Upper lobe of left lung (tissue), 6 donors: Measurements from ENCODE around the gene ITPA. TPM values are rescaled to one million over a fixed set of nuclear protein-coding genes. Genes with fewer than 3 reads are reported as not detected.

Source experiments
- ATAC-seq, 2 donors: fragments of 200-7000 bp; cut with Tn5 transposase; one replicate each; pipeline ENCODE4 v1.9.1; 2022; ENCODE audit warnings: mild to moderate bottlenecking in 2 of 2, moderate library complexity in 2 of 2; ENCODE audit not compliant: low FRiP score in 2 of 2
- DNase-seq, 2 donors: peaks; one replicate each; pipeline ENCODE4 v3.0.0-alpha.2; 2019 to 2020
- H3K27ac ChIP-seq, 4 donors: fragments of 200-600 bp; sonication (generic); one replicate each; pipeline ENCODE4 v1.5.1; 2016 to 2019
- H3K27me3 ChIP-seq, 4 donors: fragments of 200-600 bp; sonication (generic); one replicate each; pipeline ENCODE4 v1.5.1; 2017 to 2019
- H3K36me3 ChIP-seq, 4 donors: fragments of 200-600 bp; sonication (generic); one replicate each; pipeline ENCODE4 v1.5.1; 2016 to 2019
- H3K4me1 ChIP-seq, 4 donors: fragments of 200-600 bp; sonication (generic); one replicate each; pipeline ENCODE4 v1.5.1; 2018 to 2019
- H3K4me3 ChIP-seq, 4 donors: fragments of 200-600 bp; sonication (generic); one replicate each; pipeline ENCODE4 v1.5.1; 2017 to 2019; ENCODE audit warnings: mild to moderate bottlenecking in 2 of 4, moderate library complexity in 1 of 4
- H3K9me3 ChIP-seq, 4 donors: fragments of 200-600 bp; sonication (generic); one replicate each; pipeline ENCODE4 v1.5.1; 2018 to 2019
- EP300 ChIP-seq, 4 donors: sonication (generic); formaldehyde crosslinking; IDR thresholded peaks; one replicate each; pipeline ENCODE4 v1.5.1; 2017; ENCODE audit warnings: antibody characterized with exemption in 4 of 4, control low read depth in 2 of 4
- POLR2A ChIP-seq, 4 donors: fragments of 450-650 bp; IDR thresholded peaks; one replicate each; pipeline ENCODE4 v1.5.1; 2016 to 2017; ENCODE audit warnings: antibody characterized with exemption in 4 of 4, mild to moderate bottlenecking in 2 of 4
- POLR2AphosphoS5 ChIP-seq, 2 donors: sonication (generic); formaldehyde crosslinking; IDR thresholded peaks; one replicate each; pipeline ENCODE4 v1.5.1; 2017; ENCODE audit warnings: antibody characterized with exemption in 2 of 2
- WGBS, 2 donors: methylation state at CpG; one replicate each; pipeline ENCODE4 v1.1.5; 2017 to 2018; 5-methylcytosine and 5-hydroxymethylcytosine counted together
- total RNA-seq, 6 donors: library from RNA; depleted of rRNA in 4 of 6; stranded (reverse); fragments of >200 nt in 4 of 6; gene quantifications; one replicate each; pipeline versions ENCODE4 v1.1.0 to v1.2.1, GENCODE V29; 2016 to 2021
- TF ChIP-seq, protein P1 (sequence below), 6 experiments: fragments of 450-650 bp in 4 of 6; fragments of 200-600 bp in 2 of 6; sonication (generic) in 2 of 6; IDR thresholded peaks; one replicate each; pipeline ENCODE4 v1.5.1; 2016 to 2019; ENCODE audit warnings: antibody characterized with exemption in 6 of 6
- donor health status: DM: no; HTN: no; CAD: no; lungs with moderate emphysema.
- donor health status: DM: no; HTN: yes; CAD: no; lungs with severe emphysema.

The ITPA gene
- 10 to 100 TPM; 31.5 to 58.5 (median 43.3) TPM for total RNA-seq

DNA sequence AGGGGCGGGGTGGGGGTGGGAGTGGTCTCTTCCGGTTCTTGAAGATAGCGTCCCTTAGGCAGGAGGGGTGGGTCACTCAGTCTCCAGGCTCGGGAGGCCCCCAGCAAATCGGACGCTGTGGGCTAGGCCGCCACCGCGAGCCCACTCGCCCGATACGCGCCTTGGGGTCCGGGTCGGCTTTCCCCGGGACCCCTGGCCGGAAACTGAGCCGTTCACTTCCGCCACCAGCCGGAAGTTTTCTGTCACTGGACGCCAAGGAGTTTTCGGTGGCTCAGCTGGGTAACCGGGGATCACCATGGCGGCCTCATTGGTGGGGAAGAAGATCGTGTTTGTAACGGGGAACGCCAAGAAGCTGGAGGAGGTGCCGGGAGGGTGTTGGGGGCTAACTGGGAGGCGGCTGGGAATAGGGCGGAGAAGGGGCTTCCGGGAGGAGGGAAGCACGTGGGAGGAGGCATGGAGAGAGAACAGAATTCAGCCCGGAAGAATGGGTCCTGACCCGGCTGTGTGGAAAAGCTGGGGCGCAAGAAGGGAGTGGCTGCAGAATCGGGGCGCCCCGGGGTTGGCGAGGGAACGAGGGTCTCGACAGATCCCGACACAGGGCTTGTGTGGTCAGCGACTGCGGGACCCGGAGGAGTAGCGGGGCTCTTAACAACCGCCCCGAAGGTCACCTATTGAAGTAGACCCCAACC is at the start of gene ITPA:
TSS of gene ITPA (plus strand) at position 242 of the 689 bp plus-strand sequence. CDS start at position 296, 54 bp downstream.
- ATAC-seq, result peak; percentile 46 to 79
- peaks cover 13 to 28% (median 17%) of the 10 kb centered on the region in 4 donors for H3K4me1 ChIP-seq
- TF ChIP-seq EP300 (IDR thresholded peaks at IDR 0.05) (no peak), POLR2AphosphoS5 (IDR thresholded peaks at IDR 0.05) (peak in 1 of 2 donors; percentile 14), POLR2A (IDR thresholded peaks at IDR 0.05) (no peak)
- TF ChIP-seq, protein P1, sequence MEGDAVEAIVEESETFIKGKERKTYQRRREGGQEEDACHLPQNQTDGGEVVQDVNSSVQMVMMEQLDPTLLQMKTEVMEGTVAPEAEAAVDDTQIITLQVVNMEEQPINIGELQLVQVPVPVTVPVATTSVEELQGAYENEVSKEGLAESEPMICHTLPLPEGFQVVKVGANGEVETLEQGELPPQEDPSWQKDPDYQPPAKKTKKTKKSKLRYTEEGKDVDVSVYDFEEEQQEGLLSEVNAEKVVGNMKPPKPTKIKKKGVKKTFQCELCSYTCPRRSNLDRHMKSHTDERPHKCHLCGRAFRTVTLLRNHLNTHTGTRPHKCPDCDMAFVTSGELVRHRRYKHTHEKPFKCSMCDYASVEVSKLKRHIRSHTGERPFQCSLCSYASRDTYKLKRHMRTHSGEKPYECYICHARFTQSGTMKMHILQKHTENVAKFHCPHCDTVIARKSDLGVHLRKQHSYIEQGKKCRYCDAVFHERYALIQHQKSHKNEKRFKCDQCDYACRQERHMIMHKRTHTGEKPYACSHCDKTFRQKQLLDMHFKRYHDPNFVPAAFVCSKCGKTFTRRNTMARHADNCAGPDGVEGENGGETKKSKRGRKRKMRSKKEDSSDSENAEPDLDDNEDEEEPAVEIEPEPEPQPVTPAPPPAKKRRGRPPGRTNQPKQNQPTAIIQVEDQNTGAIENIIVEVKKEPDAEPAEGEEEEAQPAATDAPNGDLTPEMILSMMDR (IDR thresholded peaks at IDR 0.05), result no peak
- peaks cover 0 to 12% (median 10%) of the 10 kb centered on the region in 4 donors for H3K36me3 ChIP-seq
- WGBS, 2 donors, result 1% methylated on average over 27 to 48 of the region's 48 CpGs
- H3K27me3 ChIP-seq, result no peaks in the 10 kb centered on the region
- DNase-seq, result peak; percentile 46 to 85
- peak within 1 kb of the TSS; percentile 57 to 83 (median 71) for H3K4me3 ChIP-seq
- H3K9me3 ChIP-seq, result no peaks in the 10 kb centered on the region
- H3K27ac ChIP-seq, result peak within 1 kb of the TSS; percentile 76 to 95 (median 84)

DNA sequence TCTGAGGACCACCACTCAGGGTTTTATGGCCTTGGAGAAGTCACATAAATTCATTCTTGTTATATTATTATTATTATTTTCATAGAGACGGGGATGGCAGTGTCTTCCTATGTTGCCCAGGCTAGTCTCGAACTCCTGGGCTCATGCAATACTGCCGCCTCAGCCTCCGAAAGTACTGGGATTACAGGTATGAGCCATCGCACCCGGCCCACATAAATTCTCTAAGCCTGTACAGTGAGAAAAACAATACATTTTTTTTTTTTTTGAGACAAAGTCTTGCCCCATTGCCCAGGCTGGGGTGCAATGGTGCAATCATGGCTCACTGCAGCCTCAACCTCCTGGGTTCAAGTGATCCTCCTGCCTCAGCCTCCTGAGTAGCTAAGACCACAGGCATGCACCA is 48.9 kb upstream of the ITPA start:
- H3K4me3 ChIP-seq, result peak overlapping the region in 3 of 4 donors; percentile 79 to 99 (median 82)
- WGBS, 2 donors, result 95 to 99% methylated on average over 6 of the region's 6 CpGs
- DNase-seq, result no peak

DNA sequence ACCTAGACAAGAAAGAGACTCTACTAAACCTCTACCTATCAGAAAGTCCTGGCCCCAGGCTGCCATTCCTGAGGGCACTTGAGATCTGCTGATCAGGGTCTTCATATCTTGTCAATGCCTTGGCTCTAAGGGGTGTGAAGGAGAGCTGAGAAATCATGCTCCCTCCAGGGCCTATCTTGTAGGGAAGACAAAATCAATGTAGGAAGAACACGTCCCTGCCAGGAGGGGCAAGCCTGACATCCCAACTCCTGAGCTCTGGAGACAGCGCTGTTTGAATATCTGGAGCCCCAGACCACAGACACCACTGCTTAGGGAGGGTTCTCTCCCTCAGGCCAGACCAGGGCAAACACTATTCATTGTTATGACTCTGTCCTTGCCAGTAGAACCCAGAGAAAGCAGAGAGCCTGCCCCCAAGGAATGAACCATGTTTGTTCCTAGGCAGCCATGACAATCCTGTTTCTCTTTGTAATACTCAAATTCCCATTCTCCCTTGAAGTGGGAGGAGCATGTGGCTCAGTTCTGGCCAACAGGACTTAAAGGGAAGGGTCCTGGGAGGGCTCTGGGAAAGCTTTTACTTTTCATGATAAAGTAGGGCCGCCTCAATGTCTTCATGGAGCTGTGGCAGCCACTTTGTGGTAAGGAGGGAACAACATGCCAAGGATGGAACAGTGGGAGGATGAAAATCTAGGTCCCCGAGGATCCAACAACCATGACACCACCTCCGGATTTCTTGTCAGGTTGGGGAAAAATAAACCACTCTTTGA is 47.8 kb upstream of the ITPA start:
- ATAC-seq, result no peak
- TF ChIP-seq EP300 (IDR thresholded peaks at IDR 0.05) (no peak), POLR2A (IDR thresholded peaks at IDR 0.05) (no peak)
- H3K9me3 ChIP-seq, result no peaks in the 10 kb centered on the region
- no peak overlapping the region for H3K4me3 ChIP-seq
- H3K4me1 ChIP-seq, result peaks cover 27 to 45% (median 28%) of the 10 kb centered on the region in 4 donors
- H3K27me3 ChIP-seq, result no peaks in the 10 kb centered on the region
- no peak for DNase-seq
- peaks cover 0 to 9% (median 0%) of the 10 kb centered on the region in 4 donors for H3K36me3 ChIP-seq
- no peak overlapping the region for H3K27ac ChIP-seq
- WGBS, 2 donors, result 75 to 77% methylated on average over 5 of the region's 5 CpGs

More for the DNA sequence above, 48.9 kb upstream of the ITPA start:
- Histone ChIP-seq H3K36me3 (peaks cover 0 to 5% (median 2%) of the 10 kb centered on the region in 4 donors), H3K4me1 (peaks cover 28 to 44% (median 33%) of the 10 kb centered on the region in 4 donors), H3K9me3 (no peaks in the 10 kb centered on the region), H3K27ac (no peak overlapping the region), H3K27me3 (no peaks in the 10 kb centered on the region)
- TF ChIP-seq, protein P1 (IDR thresholded peaks at IDR 0.05), result no peak
- no peak for TF ChIP-seq POLR2A (IDR thresholded peaks at IDR 0.05)
- ATAC-seq, result no peak

DNA sequence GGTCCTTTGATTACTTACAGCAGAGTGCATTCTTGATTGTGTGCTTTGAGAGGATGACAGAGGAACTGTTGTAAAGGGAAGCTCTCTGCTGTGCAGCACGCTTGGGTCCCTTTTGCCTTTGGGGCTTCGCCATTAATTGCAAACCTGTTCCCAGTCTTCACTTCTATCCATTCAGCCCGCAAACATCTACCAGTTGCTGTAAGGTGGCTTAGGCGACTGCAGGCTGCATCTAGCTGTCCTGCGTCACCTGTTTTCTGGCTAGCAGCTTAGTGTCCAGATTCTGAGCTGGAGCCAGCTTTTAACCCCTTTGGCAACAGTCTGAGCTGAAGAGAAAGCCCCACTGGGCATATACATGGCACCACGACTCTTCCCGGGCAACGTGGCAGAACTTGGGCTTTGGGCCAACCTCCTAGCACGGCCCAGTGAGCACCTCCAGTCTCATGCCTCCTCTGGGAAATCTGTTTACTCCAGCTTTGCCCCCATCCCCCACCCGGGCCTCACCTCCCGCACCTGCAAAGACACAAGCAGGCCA is 47.2 kb upstream of the ITPA start:
- ATAC-seq, result no peak
- H3K9me3 ChIP-seq, result no peaks in the 10 kb centered on the region
- no peak for DNase-seq
- 56 to 65% methylated on average over 11 of the region's 11 CpGs for WGBS, 2 donors
- no peak overlapping the region for H3K27ac ChIP-seq
- H3K4me3 ChIP-seq, result no peak overlapping the region
- peaks cover 0 to 9% (median 0%) of the 10 kb centered on the region in 4 donors for H3K36me3 ChIP-seq
- TF ChIP-seq EP300 (IDR thresholded peaks at IDR 0.05), result no peak
- TF ChIP-seq, protein P1 (IDR thresholded peaks at IDR 0.05), result no peak
- no peak for TF ChIP-seq POLR2AphosphoS5 (IDR thresholded peaks at IDR 0.05)
- no peak for TF ChIP-seq POLR2A (IDR thresholded peaks at IDR 0.05)
- H3K4me1 ChIP-seq, result peaks cover 21 to 39% (median 22%) of the 10 kb centered on the region in 4 donors
- H3K27me3 ChIP-seq, result no peaks in the 10 kb centered on the region
